Mesenchymal stem cell (in vitro differentiated cells and primary cell): Measurements from ENCODE around the gene TUBGCP6.

Source experiments
- DNase-seq: peaks from one replicate; pipeline ENCODE4 v3.0.0-alpha.2; 2013
- H2AFZ ChIP-seq: one replicate; pipeline ENCODE4 v1.6.1; 2013; ENCODE audit warnings: low read depth, mild to moderate bottlenecking, control low read depth, inconsistent platforms, low read length, moderate library complexity
- H2AK5ac ChIP-seq: 2 replicates; pipeline ENCODE4 v1.6.1; 2013; ENCODE audit warnings: low read length, moderate library complexity, mild to moderate bottlenecking, inconsistent platforms; ENCODE audit not compliant: severe bottlenecking
- H2BK120ac ChIP-seq: one replicate; pipeline ENCODE4 v1.6.1; 2013; ENCODE audit warnings: low read depth, mild to moderate bottlenecking, inconsistent platforms, low read length, moderate library complexity
- H2BK12ac ChIP-seq, 2 experiments: one replicate each; pipeline ENCODE4 v1.6.1; 2013; ENCODE audit warnings: inconsistent platforms in 2 of 2, low read length in 2 of 2, mild to moderate bottlenecking in 2 of 2, moderate library complexity in 2 of 2, control low read depth in 1 of 2
- H2BK15ac ChIP-seq: one replicate; pipeline ENCODE4 v1.6.1; 2013; ENCODE audit warnings: mild to moderate bottlenecking, low read depth, inconsistent platforms; ENCODE audit not compliant: poor library complexity, severe bottlenecking
- H2BK5ac ChIP-seq: 2 replicates; pipeline ENCODE4 v1.6.1; 2013; ENCODE audit warnings: low read depth, mild to moderate bottlenecking, low read length, control low read depth, inconsistent platforms; ENCODE audit not compliant: poor library complexity, severe bottlenecking
- H3K14ac ChIP-seq, 2 experiments: one replicate each; pipeline ENCODE4 v1.6.1; 2013; ENCODE audit warnings: inconsistent platforms in 2 of 2, low read length in 2 of 2, control low read depth in 1 of 2, mild to moderate bottlenecking in 1 of 2, moderate library complexity in 1 of 2
- H3K18ac ChIP-seq, 2 experiments: one replicate each; pipeline ENCODE4 v1.6.1; 2013; ENCODE audit warnings: inconsistent platforms in 2 of 2, low read length in 2 of 2, control low read depth in 1 of 2, low read depth in 1 of 2, mild to moderate bottlenecking in 1 of 2
- H3K23ac ChIP-seq, 2 experiments: one replicate each; pipeline ENCODE4 v1.6.1; 2013; ENCODE audit warnings: inconsistent platforms in 2 of 2, low read length in 2 of 2, mild to moderate bottlenecking in 2 of 2, moderate library complexity in 2 of 2, control low read depth in 1 of 2
- H3K27ac ChIP-seq: 2 replicates; pipeline ENCODE4 v1.5.1; 2013; ENCODE audit warnings: mild to moderate bottlenecking, moderate library complexity, low read length, control low read depth, inconsistent platforms; ENCODE audit not compliant: poor library complexity, severe bottlenecking
- H3K27me3 ChIP-seq, 2 experiments: 2 replicates each; pipeline versions ENCODE4 v1.6.1 to v1.7.0; 2013; ENCODE audit warnings: low read length in 2 of 2, mild to moderate bottlenecking in 2 of 2, moderate library complexity in 2 of 2, control low read depth in 1 of 2, inconsistent platforms in 1 of 2; ENCODE audit not compliant: control insufficient read depth in 1 of 2, insufficient read depth in 1 of 2
- H3K36me3 ChIP-seq, 2 experiments: 2 replicates each; pipeline versions ENCODE4 v1.6.1 to v1.7.0; 2013; ENCODE audit warnings: low read length in 2 of 2, control low read depth in 1 of 2, inconsistent platforms in 1 of 2, low read depth in 1 of 2, mild to moderate bottlenecking in 1 of 2; ENCODE audit not compliant: insufficient read depth in 2 of 2, control insufficient read depth in 1 of 2
- H3K4ac ChIP-seq, 2 experiments: one replicate each; pipeline ENCODE4 v1.6.1; 2013; ENCODE audit warnings: inconsistent platforms in 2 of 2, low read length in 2 of 2, mild to moderate bottlenecking in 2 of 2, moderate library complexity in 2 of 2, control low read depth in 1 of 2, low read depth in 1 of 2
- H3K4me1 ChIP-seq: 2 replicates; pipeline ENCODE4 v1.6.1; 2013; ENCODE audit warnings: low read depth, low read length, control low read depth; ENCODE audit not compliant: control insufficient read depth, insufficient read depth
- H3K4me2 ChIP-seq: 2 replicates; pipeline ENCODE4 v1.6.1; 2013; ENCODE audit warnings: low read length, mild to moderate bottlenecking, inconsistent platforms; ENCODE audit not compliant: poor library complexity, severe bottlenecking
- H3K4me3 ChIP-seq, 2 experiments: 2 replicates each; pipeline versions ENCODE4 v1.5.1 to v1.7.0; 2013; ENCODE audit warnings: low read length in 2 of 2, mild to moderate bottlenecking in 2 of 2, control low read depth in 1 of 2, low read depth in 1 of 2; ENCODE audit not compliant: insufficient read depth in 1 of 2
- H3K79me1 ChIP-seq: replicated peaks from 2 replicates; pipeline ENCODE4 v1.6.1; 2013; ENCODE audit warnings: mild to moderate bottlenecking, control low read depth, low read length, inconsistent platforms; ENCODE audit not compliant: poor library complexity, severe bottlenecking
- H3K9ac ChIP-seq: 2 replicates; pipeline ENCODE4 v1.7.0; 2013; ENCODE audit warnings: mild to moderate bottlenecking, low read length, moderate library complexity
- H3K9me3 ChIP-seq: 2 replicates; pipeline ENCODE4 v1.7.0; 2013; ENCODE audit warnings: mild to moderate bottlenecking, low read length; ENCODE audit not compliant: control insufficient read depth
- H4K8ac ChIP-seq: one replicate; pipeline ENCODE4 v1.6.1; 2013; ENCODE audit warnings: inconsistent platforms, mild to moderate bottlenecking, low read length, moderate library complexity
- H4K91ac ChIP-seq: one replicate; pipeline ENCODE4 v1.6.1; 2013; ENCODE audit warnings: mild to moderate bottlenecking, low read length, inconsistent platforms
- WGBS: methylation state at CpG from one replicate; pipeline ENCODE4 v1.1.7; 2013; ENCODE audit warnings: mixed read lengths; 5-methylcytosine and 5-hydroxymethylcytosine counted together

TUBGCP6 gene

GRCh38 chr22:50248196-50249081, 3.6 kb upstream of the TUBGCP6 start:
- Histone ChIP-seq H2BK5ac (no peak overlapping the region), H3K4ac (no peak overlapping the region), H3K4me2 (no peak overlapping the region), H4K8ac (no peak overlapping the region), H3K23ac (no peak overlapping the region), H3K9me3 (no peaks in the 10 kb centered on the region), H3K27me3 (no peaks in the 10 kb centered on the region), H4K91ac (no peak overlapping the region), H3K27ac (no peak overlapping the region), H3K9ac (peak overlapping the region; percentile 41), H3K4me1 (peaks cover 50% of the 10 kb centered on the region), H3K4me3 (no peak overlapping the region), H3K18ac (no peak overlapping the region), H2BK15ac (no peak overlapping the region), H2AK5ac (no peak overlapping the region), H2AFZ (no peak overlapping the region), H2BK12ac (no peak overlapping the region), H3K14ac (no peak overlapping the region), H3K36me3 (peaks cover 26 to 62% of the 10 kb centered on the region in 2 experiments), H2BK120ac (no peak overlapping the region), H3K79me1 (peaks cover 38% of the 10 kb centered on the region)
- DNase-seq = no peak
- 96% methylated on average over 27 of the region's 29 CpGs for whole genome bisulfite sequencing

- no peak overlapping the region for H2BK15ac ChIP-seq
- peak overlapping the region; percentile 41 for H3K9ac ChIP-seq
- H2BK12ac ChIP-seq = peak overlapping the region in 1 of 2 experiments; percentile 1
- H3K27me3 ChIP-seq = no peaks in the 10 kb centered on the region
- peaks cover 26 to 55% of the 10 kb centered on the region in 2 experiments for H3K36me3 ChIP-seq
- no peak overlapping the region for H3K23ac ChIP-seq
- H2BK5ac ChIP-seq = no peak overlapping the region
- H3K27ac ChIP-seq = no peak overlapping the region
- no peak overlapping the region for H3K4ac ChIP-seq
- no peak overlapping the region for H3K14ac ChIP-seq
- no peak overlapping the region for H3K4me3 ChIP-seq
- H3K4me1 ChIP-seq = peaks cover 54% of the 10 kb centered on the region
- H3K79me1 ChIP-seq = peaks cover 38% of the 10 kb centered on the region
- H3K4me2 ChIP-seq = no peak overlapping the region
- 72% methylated on average over 16 of the region's 16 CpGs for WGBS
- peak overlapping the region; percentile 22 for H4K8ac ChIP-seq
- H3K9me3 ChIP-seq = no peaks in the 10 kb centered on the region
- H3K18ac ChIP-seq = no peak overlapping the region
- H2AK5ac ChIP-seq = no peak overlapping the region
- peak overlapping the region; percentile 37 for H4K91ac ChIP-seq
- DNase-seq = peak; percentile 72
- H2BK120ac ChIP-seq = no peak overlapping the region
- H2AFZ ChIP-seq = no peak overlapping the region
These were observed 2.9 kb upstream of the TUBGCP6 start for GRCh38 chr22:50247748-50248147.

- Histone ChIP-seq H3K23ac (no peak overlapping the region), H3K14ac (no peak overlapping the region), H3K4ac (no peak overlapping the region), H3K9me3 (no peaks in the 10 kb centered on the region), H2BK12ac (no peak overlapping the region), H3K36me3 (peaks cover 26 to 51% of the 10 kb centered on the region in 2 experiments), H3K79me1 (peaks cover 38% of the 10 kb centered on the region), H4K8ac (peak overlapping the region; percentile 1), H3K4me2 (no peak overlapping the region), H2AK5ac (no peak overlapping the region), H3K4me1 (peaks cover 51% of the 10 kb centered on the region), H3K4me3 (peak overlapping the region in 1 of 2 experiments; percentile 92), H3K27ac (no peak overlapping the region), H2BK120ac (no peak overlapping the region), H2BK15ac (no peak overlapping the region), H4K91ac (peak overlapping the region; percentile 34), H3K9ac (no peak overlapping the region), H2AFZ (no peak overlapping the region), H3K27me3 (no peaks in the 10 kb centered on the region), H3K18ac (no peak overlapping the region), H2BK5ac (no peak overlapping the region)
- WGBS = 95% methylated on average over 20 of the region's 20 CpGs
- DNase-seq = no peak
These were observed 1.7 kb upstream of the TUBGCP6 start for GRCh38 chr22:50246242-50247175.
